HG03460 (cell line): ENCODE results near the gene PCDHB11.
"Not testable (repeated sequence)": the region's sequence is repeated elsewhere in the genome, so short reads cannot be mapped to it uniquely, and the experiment has no call there.

ENCODE experiments used
- ATAC-seq: cut with Tn5 transposase; IDR thresholded peaks from one replicate; pipeline ENCODE4 v1.9.1; 2021; ENCODE audit not compliant: unreplicated experiment

The PCDHB11 gene

GRCh38 chr5:141236516-141237313 lies 37.3 kb downstream of the PCDHB11 start:
- ATAC-seq = no peak

- ATAC-seq = no peak
Observed at GRCh38 chr5:141241496-141241895, 42.1 kb downstream of the PCDHB11 start.

- no peak for ATAC-seq
Observed at GRCh38 chr5:141245250-141245717, 45.9 kb downstream of the PCDHB11 start, which contains the start of gene PCDHB15. PCDHB15 (plus strand) TSS chr5:141245395; CDS start chr5:141245579, 184 bp downstream.

GRCh38 chr5:141246971-141247370 lies 47.5 kb downstream of the PCDHB11 start:
- ATAC-seq = not testable (repeated sequence)

- ATAC-seq = not testable (repeated sequence)
Observed at GRCh38 chr5:141247434-141247833, 48.0 kb downstream of the PCDHB11 start.

- ATAC-seq = no peak
Observed at GRCh38 chr5:141250576-141250975, 51.1 kb downstream of the PCDHB11 start.
